ENCODE results near the gene NTM.

GRCh38 chr11:131945706-131946105, 575.3 kb downstream of the NTM start:
- TF ChIP-seq, protein P1, sequence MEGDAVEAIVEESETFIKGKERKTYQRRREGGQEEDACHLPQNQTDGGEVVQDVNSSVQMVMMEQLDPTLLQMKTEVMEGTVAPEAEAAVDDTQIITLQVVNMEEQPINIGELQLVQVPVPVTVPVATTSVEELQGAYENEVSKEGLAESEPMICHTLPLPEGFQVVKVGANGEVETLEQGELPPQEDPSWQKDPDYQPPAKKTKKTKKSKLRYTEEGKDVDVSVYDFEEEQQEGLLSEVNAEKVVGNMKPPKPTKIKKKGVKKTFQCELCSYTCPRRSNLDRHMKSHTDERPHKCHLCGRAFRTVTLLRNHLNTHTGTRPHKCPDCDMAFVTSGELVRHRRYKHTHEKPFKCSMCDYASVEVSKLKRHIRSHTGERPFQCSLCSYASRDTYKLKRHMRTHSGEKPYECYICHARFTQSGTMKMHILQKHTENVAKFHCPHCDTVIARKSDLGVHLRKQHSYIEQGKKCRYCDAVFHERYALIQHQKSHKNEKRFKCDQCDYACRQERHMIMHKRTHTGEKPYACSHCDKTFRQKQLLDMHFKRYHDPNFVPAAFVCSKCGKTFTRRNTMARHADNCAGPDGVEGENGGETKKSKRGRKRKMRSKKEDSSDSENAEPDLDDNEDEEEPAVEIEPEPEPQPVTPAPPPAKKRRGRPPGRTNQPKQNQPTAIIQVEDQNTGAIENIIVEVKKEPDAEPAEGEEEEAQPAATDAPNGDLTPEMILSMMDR (IDR thresholded peaks at IDR 0.05; ENCODE audit: low read depth, low read length) = no peak
- TF ChIP-seq EZH2phosphoT487 (IDR thresholded peaks at IDR 0.05; ENCODE audit: low read depth) = no peak

Measured in OCI-LY3 (cell line).